Stimulated activated CD4-positive, alpha-beta T cell treated with anti-CD3 and anti-CD28 coated beads, Interleukin-1b, Interleukin-23, amount 100 ng/mL, for 24 hours (primary cell): ENCODE data around the gene GIPC2.
"Not testable (repeated sequence)": the region's sequence is repeated elsewhere in the genome, so short reads cannot be mapped to it uniquely, and the experiment has no call there.

ENCODE experiments used
- DNase-seq, 4 experiments: peaks; one replicate each; pipeline ENCODE4 v3.0.0-alpha.2; 2020; ENCODE audit warnings: low read depth in 4 of 4, low spot score in 1 of 4

Gene GIPC2

DNA sequence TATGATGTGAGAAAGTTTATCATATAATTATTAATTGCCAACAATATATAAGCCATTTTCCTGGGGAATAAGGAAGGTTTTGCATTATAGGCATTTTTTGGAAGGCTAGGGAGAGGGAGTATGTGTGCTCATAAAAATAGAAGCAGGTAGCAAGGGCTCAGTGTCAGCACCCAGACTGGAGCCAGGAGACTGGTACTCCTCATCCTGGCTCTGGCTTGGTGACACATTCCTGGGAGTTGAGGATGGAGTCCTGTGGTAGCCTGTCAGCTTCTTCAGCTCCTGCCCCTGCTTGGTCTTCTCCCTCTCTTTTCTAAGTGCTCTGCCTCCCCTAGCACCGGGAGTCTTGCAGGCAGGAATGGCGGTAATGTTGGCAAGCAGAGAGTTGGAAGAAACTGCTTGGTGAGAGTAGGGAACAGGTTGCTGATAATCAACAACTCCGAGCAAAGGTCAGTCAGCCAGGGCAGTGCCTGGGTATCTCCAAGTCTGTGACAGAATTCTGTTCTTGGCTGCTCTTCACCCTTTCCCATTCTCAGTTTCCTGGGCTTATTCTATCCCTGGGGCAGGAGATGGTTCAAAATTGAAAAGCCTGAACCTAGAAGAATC lies 23.0 kb downstream of the GIPC2 start:
- DNase-seq = no peak

DNA sequence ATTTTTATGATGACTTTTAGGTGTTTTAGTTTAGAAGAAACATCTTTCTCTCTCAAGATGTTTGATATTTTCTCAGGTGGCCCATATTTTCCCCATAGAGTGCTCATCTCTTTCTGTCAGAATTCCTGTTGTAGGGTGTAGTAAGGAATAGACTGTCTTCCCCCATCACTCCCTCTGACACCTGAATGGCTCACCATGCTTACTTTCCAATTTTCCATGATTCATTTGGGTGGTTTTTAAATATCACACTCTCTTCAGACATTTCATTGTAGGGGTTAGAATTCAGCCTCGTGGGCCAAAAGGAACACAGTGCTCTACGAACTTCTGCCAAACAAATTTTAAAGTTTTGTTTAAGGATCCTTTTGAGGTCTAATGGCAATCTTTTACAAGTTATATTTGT lies 24.0 kb downstream of the GIPC2 start:
- no peak for DNase-seq

DNA sequence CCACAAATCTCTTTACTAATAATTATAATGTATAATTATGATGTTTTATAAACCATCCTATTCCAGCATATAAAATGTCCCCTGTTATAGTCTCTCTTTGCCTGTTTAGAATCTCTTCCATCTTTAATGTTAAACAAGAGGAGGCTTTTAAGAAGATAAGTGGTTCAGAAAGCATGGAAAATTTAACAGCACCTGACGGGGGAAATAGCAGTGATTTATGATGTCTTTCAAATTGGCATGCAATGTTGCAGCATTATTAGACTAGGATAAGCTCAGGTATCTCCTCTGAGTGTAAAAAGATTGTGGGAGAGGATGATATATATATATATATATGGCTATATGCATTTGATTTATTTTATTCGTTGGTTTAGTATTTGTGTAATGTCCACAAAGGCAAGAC lies 24.4 kb downstream of the GIPC2 start:
- no peak for DNase-seq

DNA sequence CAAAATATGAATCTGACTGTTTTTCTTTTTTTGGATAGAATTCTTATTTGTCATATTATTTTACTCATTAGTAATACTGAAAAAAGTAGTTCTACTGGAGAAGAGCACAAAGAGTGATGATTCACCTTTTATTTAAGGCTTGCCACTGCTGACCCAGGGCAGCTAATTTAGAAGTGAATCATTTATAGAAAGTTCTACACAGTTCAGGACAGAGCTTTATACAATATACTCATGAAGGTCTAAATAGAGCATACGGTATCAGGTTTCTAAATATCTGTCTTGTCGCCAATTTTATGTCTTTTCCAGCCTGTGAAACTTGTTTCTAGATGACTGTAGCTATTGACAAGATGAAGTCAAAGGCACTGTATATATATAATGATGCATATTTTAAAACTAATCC lies 25.0 kb downstream of the GIPC2 start:
- no peak for DNase-seq

- DNase-seq = no peak
Measured at GRCh38 chr1:78071696-78072095, 25.9 kb downstream of the GIPC2 start.

GRCh38 chr1:78072216-78072615 lies 26.4 kb downstream of the GIPC2 start:
- DNase-seq = no peak

- DNase-seq = no peak
Measured at GRCh38 chr1:78073441-78073840, 27.7 kb downstream of the GIPC2 start.

- DNase-seq = no peak
Measured at GRCh38 chr1:78075621-78076020, 29.9 kb downstream of the GIPC2 start.

DNA sequence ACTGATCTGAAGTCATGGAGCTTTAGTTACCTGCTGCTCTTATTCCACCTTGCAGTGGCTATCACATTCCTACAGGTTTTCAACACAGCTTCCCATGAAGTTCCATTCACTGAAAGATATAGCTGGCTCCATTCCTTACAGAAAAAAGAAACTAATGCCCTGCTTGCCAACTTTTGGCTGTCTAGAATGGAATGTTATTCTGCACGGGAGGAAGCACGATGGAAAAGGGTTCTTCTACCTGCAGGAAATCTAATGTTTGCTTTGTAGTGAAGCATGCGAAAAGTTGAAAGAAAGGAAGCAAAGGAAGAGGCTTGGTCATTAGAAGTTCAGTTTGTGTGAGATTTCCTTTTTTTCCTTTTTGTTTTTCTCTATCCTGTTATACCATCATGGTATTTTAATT lies 32.6 kb downstream of the GIPC2 start:
- DNase-seq = no peak

- no peak for DNase-seq
Measured at GRCh38 chr1:78079580-78079979, 33.8 kb downstream of the GIPC2 start.

GRCh38 chr1:78080767-78081166 lies 35.0 kb downstream of the GIPC2 start:
- no peak for DNase-seq

DNA sequence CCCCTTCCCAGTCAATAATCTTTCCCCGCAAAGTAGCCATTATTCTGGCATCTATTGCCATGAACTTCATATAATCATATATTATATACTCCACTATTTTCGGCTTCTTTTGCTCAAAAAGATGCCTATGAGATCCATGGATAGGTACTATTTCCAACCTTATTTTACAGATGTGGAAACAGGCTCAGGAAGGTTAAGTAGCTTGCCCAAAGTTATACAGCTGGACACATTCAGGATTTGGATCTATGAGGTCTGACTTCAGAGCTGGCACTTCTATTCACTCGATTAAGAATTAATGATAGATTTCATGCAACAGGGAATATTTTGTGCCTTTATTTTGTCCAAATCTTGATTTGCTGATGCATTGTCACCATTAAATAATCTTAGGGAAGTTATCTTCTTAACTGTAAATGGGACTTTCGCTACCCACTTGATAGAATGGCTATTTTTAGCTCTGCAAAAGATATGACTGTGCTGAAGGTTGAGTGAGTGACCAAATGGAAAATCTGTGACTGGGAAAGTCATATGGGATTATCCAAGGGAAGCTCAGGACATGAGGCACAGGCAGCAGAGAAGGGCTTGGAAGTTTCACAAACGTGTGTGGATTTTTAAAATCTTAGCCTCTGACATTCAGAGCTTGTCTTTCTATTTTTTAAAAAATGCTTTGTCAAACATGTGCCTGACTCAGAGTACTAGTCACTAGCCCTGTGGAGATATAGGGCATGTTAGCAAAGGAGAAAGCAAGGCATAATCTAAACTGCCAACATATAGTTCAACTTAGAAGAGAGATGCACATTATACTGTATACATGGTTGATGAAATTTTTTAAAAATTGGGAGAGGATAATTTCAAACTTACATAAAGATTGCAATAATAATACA lies 36.5 kb downstream of the GIPC2 start:
- DNase-seq = no peak

DNA sequence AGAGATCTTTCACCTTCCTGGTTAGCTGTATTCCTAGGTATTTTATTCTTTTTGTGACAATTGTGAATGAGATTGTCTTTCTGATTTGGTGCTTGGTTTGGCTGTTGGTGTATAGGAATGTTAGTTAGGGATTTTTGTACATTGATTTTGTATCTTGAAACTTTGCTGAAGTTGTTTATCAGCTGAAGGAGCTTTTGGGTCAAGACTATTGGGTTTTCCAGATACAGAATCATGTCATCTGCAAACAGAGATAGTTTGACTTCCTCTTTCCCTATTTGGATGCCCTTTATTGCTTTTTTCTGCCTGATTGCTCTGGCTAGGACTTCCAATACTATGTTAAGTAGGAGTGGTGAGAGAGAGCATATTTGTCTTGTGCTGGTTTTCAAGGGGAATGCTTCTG lies 38.9 kb downstream of the GIPC2 start:
- not testable (repeated sequence) for DNase-seq

DNA sequence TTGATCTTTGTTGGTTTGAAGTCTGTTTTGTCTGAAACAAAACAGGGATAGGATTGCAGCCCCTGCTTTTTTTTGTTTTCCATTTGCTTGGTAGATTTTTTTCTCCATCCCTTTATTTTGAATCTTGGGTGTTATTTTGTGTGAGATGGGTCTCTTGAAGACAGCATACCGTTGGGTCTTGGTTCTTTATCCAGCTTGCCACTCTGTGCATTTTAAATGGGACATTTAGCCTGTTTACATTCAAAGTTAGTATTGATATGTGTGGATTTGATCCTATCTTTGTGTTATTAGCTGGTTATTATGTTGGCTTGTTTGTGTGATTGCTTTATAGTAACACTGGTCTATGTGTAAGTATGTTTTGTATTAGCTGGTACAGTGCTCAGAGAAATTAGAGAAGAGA lies 40.9 kb downstream of the GIPC2 start:
- no peak for DNase-seq

- no peak for DNase-seq
Measured at GRCh38 chr1:78088015-78088414, 42.2 kb downstream of the GIPC2 start.

DNA sequence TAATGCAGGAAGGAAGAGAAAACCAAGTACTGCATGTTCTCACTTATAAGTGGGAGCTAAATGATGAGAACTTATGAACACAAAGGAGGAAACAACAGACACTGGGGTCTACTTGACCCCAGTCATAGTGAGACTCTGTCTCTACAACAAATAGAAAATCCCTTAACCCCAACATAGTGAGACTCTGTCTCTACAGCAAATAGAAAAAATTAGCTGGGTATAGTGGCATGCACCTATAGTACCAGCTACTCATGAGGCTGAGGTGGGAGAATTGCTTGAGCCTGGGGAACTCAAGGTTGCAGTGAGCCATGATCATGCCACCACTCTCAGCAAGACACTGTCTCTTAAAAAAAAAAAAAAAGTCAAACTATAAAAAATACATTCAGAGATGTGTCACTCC lies 42.7 kb downstream of the GIPC2 start:
- DNase-seq = no peak

DNA sequence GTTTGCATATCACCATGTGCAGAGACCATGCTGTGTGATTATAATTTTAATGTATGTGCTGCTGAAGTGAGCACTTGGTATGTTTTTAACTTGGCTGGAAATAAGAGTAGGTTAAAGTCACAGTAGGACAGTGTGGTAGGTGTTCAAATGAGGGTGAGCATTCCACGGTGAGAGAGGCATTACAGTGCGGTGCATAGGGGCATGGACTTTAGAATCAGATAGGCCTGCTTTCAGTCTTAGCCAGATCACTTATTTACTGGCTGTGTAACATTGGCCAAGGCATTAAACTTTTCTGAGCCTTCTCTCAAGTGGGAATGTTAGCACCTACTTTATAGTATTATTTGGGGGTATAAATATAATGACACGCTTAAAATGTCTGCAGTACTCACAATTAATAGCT lies 43.2 kb downstream of the GIPC2 start:
- DNase-seq = no peak

GRCh38 chr1:78090472-78091133 lies 44.8 kb downstream of the GIPC2 start:
- DNase-seq = no peak

- DNase-seq = no peak
Measured at GRCh38 chr1:78091215-78091813, 45.5 kb downstream of the GIPC2 start.

DNA sequence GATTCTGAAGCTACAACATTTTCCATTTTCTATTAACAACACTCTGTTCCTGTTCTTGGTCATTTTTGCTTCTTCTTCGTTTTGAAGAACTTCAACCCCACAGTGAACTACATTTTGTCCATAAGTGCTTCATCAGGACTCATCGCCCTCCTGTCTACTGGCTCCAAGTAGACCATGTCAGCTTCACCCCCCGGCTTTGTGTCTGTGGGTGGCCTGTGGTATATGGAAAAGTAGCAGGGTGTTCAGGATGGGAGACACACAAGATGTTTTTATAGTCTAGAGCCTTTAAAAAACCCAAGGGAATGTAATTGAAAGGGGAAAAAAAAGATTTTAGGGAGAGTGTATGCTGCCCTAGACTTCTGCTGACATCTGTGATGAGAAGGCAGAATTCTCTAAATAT lies 46.1 kb downstream of the GIPC2 start:
- DNase-seq = no peak

DNA sequence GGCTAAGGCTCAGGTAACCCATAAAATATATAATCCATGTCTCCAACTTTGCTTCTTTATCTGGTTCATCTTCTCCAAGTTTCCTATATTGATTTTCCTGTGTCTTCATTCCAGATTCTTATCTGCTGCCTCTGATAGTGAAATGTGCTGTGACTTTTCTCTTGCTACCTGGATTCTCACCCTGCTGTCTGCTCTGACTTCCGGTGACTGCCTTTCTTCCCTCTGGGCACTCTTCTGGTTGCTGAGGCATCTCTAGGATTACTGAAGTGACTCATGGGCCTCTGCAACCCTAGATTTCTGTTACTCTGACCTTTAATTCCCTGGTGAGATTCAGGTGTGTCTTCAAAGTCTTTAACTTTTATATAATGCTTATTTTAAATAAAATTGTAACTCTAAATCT lies 46.9 kb downstream of the GIPC2 start:
- DNase-seq = no peak

DNA sequence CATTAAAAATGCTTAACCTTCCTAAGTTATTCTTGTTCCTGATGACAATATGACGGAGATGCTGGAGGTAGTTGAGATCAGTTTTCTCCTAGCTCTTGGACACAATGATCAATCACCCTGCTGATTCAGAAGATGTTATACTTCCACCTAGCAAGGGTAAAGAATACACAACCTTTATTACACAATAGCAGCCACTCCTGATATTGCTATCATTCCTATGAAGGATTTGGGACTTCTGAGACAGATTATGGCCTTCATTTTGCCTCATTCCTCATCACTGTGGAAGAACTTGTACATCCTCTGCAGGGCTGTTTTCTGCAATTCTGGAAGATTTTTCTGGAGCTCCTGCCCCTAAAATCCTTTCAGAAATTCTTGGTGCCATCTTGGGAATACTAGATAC lies 47.8 kb downstream of the GIPC2 start:
- DNase-seq = no peak
